Fibroblast of pulmonary artery (primary cell): ENCODE results near the gene B3GALT5.

ENCODE experiments used
- DNase-seq: peaks from one replicate; pipeline ENCODE4 v3.0.0-alpha.2; 2010; ENCODE audit warnings: low read depth
- H3K4me3 ChIP-seq: replicated peaks from 2 replicates; pipeline ENCODE4 v1.5.1; 2011; ENCODE audit warnings: low read depth, mild to moderate bottlenecking, control low read depth, low read length, moderate library complexity
- CTCF ChIP-seq: IDR thresholded peaks from 2 replicates; pipeline ENCODE4 v1.5.1; 2011; ENCODE audit warnings: mild to moderate bottlenecking, control low read depth, low read length, inconsistent platforms; ENCODE audit errors: missing control alignments

The B3GALT5 gene

GRCh38 chr21:39654951-39655350, 42.2 kb downstream of the B3GALT5 start:
- H3K4me3 ChIP-seq = no peak overlapping the region
- DNase-seq = no peak
- no peak for TF ChIP-seq CTCF

- no peak for TF ChIP-seq CTCF
- DNase-seq = no peak
- no peak overlapping the region for H3K4me3 ChIP-seq
Observed at GRCh38 chr21:39655589-39655988, 42.8 kb downstream of the B3GALT5 start.

GRCh38 chr21:39656209-39656608, 43.5 kb downstream of the B3GALT5 start:
- no peak for TF ChIP-seq CTCF
- DNase-seq = no peak
- H3K4me3 ChIP-seq = no peak overlapping the region

- no peak overlapping the region for H3K4me3 ChIP-seq
- TF ChIP-seq CTCF = no peak
- DNase-seq = no peak
Observed at GRCh38 chr21:39657091-39657689, 44.5 kb downstream of the B3GALT5 start.

- H3K4me3 ChIP-seq = no peak overlapping the region
- TF ChIP-seq CTCF = no peak
- DNase-seq = no peak
Observed at GRCh38 chr21:39658066-39658465, 45.3 kb downstream of the B3GALT5 start.

- DNase-seq = no peak
- TF ChIP-seq CTCF = no peak
- H3K4me3 ChIP-seq = no peak overlapping the region
Observed at GRCh38 chr21:39659070-39659815, 46.5 kb downstream of the B3GALT5 start.
